ENCODE results near the gene RAB3B.
"Not testable (repeated sequence)": the region's sequence is repeated elsewhere in the genome, so short reads cannot be mapped to it uniquely, and the experiment has no call there.

The RAB3B gene

GRCh38 chr1:51915951-51916350 is 74.5 kb downstream of the RAB3B start:
- DNase-seq: no peak

- DNase-seq: no peak
Observed at GRCh38 chr1:51912881-51913280, 77.6 kb downstream of the RAB3B start.

GRCh38 chr1:51910221-51911000 is 80.1 kb downstream of the RAB3B start:
- DNase-seq: no peak

- DNase-seq: no peak
Observed at GRCh38 chr1:51908499-51908898, 82.0 kb downstream of the RAB3B start.

DNA sequence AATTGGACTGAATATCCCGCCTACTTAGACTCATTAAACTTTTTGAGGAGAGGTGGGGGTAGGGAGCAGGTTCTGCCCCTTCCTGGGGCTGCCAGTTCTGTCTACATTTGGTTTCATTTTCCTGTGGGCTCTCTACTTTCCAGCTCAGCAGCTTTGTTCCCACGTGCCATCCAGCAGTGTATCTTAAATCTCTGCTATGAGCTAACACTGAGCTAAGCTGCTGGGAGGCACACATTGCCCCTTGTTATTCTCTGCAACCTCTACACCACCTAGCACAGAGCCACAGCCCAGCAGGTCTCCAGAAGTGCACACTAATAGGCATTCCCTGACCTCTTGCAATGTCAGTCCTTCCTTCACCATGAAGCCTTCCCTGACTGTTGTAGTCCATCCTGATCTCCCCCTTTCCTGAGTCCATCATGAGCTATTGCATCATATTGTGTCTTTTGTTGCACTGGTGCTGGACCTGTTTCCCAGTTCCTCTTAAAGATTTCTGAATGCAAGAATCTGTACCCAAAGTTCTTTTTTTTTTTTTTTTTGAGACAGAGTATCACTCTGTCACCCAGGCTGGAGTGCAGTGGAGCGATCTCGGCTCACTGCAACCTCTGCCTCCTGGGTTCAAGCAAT is 83.3 kb downstream of the RAB3B start:
- no peak for DNase-seq

- no peak for DNase-seq
Observed at GRCh38 chr1:51906306-51907078, 84.0 kb downstream of the RAB3B start.

DNA sequence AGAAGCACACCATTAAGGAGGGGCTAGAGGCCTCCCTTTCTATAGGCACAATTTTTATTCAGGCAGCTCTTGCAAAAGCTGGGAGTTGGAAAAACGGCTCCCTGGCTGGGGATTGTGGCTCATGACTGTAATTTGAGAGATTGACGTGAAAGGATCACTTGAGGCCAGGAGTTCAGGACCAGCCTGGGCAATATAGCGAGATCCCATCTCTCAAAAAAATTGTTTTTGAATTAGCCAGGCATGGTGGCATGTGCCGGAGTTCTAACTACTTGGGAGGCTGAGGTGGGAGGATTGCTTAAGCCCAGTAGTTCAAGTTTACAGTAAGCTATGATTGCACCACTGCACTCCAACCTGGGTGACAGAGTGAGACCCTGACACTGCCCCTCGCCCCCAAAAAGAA is 88.0 kb downstream of the RAB3B start:
- DNase-seq: no peak

DNA sequence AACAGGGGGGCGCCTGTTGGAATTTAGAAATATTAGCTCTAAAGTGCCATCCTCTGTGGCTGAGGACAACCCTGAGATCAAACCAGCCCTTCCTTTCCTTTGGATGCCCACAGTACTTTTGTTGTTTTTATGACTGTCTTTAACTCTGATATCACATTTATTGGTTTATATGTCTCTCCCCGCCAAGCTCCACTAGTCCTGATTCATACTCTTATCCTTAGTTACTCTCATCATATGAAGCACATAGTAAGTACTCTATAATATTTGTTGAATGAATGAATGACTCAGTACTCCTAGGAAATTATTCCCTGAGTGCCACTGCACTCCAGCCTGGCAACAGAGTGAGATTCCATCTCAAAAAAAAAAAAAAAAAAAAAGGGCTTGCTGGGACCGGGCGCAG is 89.3 kb downstream of the RAB3B start:
- no peak for DNase-seq

DNA sequence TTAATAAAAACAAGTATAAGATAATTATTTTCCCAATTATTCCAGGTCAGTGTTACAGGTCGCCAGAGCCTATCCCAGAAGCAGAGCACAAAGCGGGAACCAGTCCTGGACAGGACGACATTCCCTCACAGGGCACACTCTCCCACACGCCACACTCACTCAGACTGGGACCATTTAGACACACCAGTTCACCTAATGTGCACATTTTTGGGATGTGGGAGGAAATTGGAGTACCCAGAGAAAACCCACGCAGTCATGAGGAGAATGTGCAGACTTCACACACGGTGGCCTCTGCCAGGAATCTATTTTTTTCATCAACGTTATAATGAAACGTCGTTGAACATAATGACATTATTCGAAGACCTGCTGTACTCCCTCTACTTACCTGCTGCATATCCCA is 91.5 kb downstream of the RAB3B start:
- DNase-seq: no peak

GRCh38 chr1:51898090-51898734 is 92.3 kb downstream of the RAB3B start:
- DNase-seq: no peak

DNA sequence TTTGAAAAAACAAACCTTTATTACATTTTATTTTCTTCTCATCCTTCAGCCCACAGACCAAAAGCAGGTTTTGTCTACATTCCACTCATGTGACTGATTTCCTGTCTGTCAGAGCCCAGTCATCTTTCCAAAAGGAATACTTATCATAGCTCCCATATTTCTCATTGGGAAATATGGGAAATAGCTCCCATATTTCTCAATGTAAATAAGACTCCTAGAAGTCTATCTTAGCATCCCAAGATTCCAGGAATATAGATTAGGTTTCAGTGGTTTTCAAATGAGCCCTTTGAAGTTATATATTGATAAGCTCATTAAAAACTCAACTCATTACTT is 92.8 kb downstream of the RAB3B start:
- DNase-seq: no peak

DNA sequence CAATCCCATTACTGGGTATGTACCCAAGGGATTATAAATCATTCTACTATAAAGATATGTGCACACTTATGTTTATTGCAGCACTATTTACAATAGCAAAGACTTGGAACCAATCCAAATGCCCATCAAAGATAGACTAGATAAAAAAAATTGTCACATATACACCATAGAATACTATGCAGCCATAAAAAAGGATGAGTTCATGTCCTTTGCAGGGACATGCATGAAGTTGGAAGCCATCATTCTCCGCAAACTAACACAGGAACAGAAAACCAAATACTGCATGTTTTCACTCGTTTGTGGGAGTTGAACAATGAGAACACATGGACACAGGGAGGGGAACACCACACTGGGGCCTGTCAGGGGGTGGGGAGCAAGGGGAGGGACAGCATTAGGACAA is 95.8 kb downstream of the RAB3B start:
- not testable (repeated sequence) for DNase-seq

DNA sequence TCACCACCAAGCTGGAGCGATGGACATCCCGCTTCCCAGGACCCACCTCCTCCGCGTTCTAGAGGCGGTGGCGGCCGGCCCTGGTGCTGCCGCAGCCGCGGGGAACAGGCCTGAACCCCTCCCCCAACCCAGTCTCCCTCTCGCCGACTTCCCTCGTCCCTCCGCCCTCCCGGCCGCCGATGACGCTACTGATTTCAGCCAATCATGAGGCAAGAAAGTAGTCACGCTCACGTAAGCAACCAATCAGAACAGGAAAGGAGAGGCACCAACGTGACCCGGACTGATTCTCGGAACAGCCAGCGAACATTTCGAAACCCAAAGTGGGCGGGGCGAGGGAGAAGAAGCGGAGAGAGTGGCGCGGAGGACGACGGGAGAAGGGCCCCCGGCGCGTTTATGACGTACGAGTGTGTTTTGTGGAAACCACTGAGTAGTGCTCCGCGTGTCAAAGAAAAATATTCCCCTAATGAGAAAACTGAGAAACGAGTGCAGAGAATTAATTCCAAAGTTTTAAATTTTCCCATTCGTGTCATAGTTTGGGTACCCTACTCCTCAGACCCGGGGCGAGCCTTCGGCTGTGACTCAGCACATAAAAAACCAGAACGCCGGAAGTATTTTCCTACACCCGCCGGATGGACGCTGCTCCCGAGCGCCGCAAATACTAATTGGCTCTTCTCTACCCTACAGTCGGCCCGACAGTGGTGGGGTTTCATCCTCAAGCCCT is 111.7 kb downstream of the RAB3B start, which contains the start of gene NRDC:
TSS of gene NRDC (minus strand) at position 112 of the 721 bp plus-strand sequence. CDS start 112 bp downstream, outside the sequence.
- DNase-seq: peak; percentile 99

DNA sequence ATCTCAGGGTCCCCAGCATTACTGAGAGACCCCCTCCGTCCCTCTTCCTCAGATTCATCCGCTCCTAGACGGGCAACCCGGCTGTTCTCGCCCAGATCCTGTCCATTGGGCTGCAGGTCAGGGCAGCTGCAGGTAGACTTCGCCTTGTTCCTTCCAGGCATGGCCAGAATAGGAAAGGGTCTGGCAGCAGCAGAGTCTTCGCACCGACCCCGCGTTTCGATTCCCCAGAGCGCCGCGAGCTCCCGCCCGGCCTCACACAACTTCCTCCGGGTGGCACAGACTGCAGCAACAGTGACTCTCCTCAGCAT is 112.2 kb downstream of the RAB3B start:
- no peak for DNase-seq

DNA sequence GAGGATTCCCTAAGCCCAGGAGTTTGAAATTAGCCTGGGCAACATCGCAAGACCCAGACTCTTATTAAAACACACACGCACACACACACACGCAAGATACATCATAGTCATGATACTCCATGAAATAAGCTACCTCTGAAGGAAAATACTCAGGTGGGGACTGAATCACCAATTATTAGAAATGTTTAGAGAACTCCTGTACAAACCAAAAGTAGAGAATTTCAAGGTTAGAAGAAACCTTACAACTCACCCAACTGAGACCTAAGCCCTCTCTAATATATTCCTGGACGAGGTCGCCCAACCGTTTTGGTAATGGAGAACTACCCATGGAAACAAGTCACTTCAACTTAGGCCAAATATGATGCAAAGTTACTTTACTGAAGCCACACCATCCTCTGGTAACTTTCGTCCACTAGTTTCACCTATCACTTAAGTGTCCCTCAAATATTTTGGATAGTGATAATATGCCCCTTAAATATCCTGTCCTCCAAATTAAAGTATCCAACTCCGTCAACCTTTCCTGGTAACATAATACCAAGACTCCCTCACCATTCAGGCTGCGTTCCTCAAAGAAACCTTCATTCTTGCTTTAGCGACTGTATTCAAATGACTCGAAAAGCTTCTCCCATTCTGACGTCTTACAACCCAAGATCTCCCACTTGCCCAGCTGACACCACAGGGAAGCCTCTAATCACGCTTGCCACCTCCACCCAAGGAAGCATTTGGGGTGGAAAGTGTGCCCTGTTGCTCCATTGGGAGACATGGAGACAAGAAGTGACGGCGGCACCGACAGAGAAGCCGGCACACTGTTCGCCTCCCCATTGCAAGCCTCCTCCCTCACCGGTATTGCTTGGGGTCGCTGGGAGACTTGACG is 112.8 kb downstream of the RAB3B start:
- DNase-seq: peak; percentile 24

GRCh38 chr1:51875836-51876235 is 114.7 kb downstream of the RAB3B start:
- DNase-seq: no peak

DNA sequence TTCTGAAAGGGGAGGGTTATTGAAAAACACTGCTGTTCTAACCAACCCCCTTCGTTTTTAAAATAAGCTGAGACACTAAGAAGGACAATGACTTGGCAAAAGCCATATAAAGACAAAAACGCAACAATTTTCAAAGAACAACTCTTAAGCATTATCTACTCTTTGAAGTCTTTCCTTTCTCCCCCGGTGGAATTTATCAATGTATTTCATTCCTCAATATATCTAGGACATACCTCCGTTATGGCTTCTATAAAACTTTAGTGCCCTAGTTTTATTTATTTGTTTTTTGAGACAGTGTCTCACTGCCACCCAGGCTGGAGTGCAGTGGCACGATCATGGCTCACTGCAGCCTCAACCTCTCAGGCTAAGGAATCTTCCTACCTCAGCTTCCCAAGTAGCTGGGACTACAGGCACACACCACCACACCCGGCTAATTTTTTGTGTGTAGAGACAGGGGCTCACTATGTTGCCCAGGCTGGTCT is 115.2 kb downstream of the RAB3B start:
- DNase-seq: no peak

DNA sequence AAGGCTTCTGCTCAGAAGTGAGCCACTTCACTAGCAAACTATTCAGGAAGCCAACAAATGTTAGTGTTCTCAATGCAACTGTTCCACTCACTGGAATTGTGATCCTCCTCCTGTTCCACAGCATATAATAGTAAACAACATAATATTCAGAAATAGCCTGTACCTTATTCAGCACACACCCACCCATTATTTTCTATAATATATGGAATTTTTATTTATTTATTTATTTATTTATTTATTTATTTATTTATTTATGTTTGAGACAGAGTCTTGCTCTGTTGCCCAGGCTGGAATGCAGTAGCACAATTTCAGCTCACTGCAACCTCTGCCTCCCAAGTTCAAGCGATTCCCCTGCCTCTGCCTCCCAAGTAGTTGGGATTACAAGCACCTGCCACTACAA is 117.2 kb downstream of the RAB3B start:
- DNase-seq: not testable (repeated sequence)

- no peak for DNase-seq
Observed at GRCh38 chr1:51871351-51871975, 119.0 kb downstream of the RAB3B start.

GRCh38 chr1:51870603-51871350 is 119.7 kb downstream of the RAB3B start:
- no peak for DNase-seq

Measured in DMS79 (cell line).